CD14-positive monocyte (primary cell): ENCODE measurements around the gene PSRC1. TPM values are rescaled to one million over a fixed set of nuclear protein-coding genes. Genes with fewer than 3 reads are reported as not detected.

Experiments
- DNase-seq, 3 donors: peaks; one replicate each; pipeline ENCODE4 v3.0.0-alpha.2; 2011 to 2022
- H2AFZ ChIP-seq: 2 replicates; pipeline ENCODE4 v1.6.0; 2012; ENCODE audit warnings: mild to moderate bottlenecking, low read depth, low read length, inconsistent platforms; ENCODE audit not compliant: insufficient read depth, poor library complexity, severe bottlenecking
- H3K27ac ChIP-seq, 2 donors: 1 replicate in 1 of 2; 2 replicates in 1 of 2; pipeline ENCODE4 v1.5.1; 2012 to 2013; ENCODE audit warnings: low read length in 2 of 2, control low read depth in 1 of 2, inconsistent platforms in 1 of 2, low read depth in 1 of 2, mild to moderate bottlenecking in 1 of 2
- H3K27me3 ChIP-seq, 2 donors: one replicate each; pipeline versions ENCODE4 v1.6.0 to v1.6.1; 2011 to 2013; ENCODE audit warnings: low read length in 2 of 2; ENCODE audit not compliant: control insufficient read depth in 2 of 2, insufficient read depth in 2 of 2
- H3K36me3 ChIP-seq, 2 donors: replicated peaks in 1 of 2; 1 replicate in 1 of 2; 2 replicates in 1 of 2; pipeline versions ENCODE4 v1.5.1 to v1.6.1; 2012 to 2013; ENCODE audit warnings: low read length in 2 of 2, control low read depth in 1 of 2, inconsistent platforms in 1 of 2, mild to moderate bottlenecking in 1 of 2; ENCODE audit not compliant: insufficient read depth in 2 of 2, control insufficient read depth in 1 of 2
- H3K4me1 ChIP-seq, 2 donors: 1 replicate in 1 of 2; 2 replicates in 1 of 2; pipeline versions ENCODE4 v1.5.1 to v1.6.1; 2012 to 2013; ENCODE audit warnings: low read length in 2 of 2, control low read depth in 1 of 2, inconsistent platforms in 1 of 2, mild to moderate bottlenecking in 1 of 2, moderate library complexity in 1 of 2; ENCODE audit not compliant: insufficient read depth in 2 of 2, control insufficient read depth in 1 of 2
- H3K4me2 ChIP-seq: replicated peaks from 2 replicates; pipeline ENCODE3; 2012; ENCODE audit warnings: low read length, moderate library complexity, mild to moderate bottlenecking; ENCODE audit not compliant: poor library complexity, severe bottlenecking; ENCODE audit errors: extremely low read depth
- H3K4me3 ChIP-seq, 3 experiments: fragments of 200-600 bp in 1 of 3; sonication (generic) in 1 of 3; replicated peaks in 1 of 3; 1 replicate in 2 of 3; 2 replicates in 1 of 3; pipeline ENCODE4 v1.5.1; 2011 to 2013; ENCODE audit warnings: low read length in 3 of 3, mild to moderate bottlenecking in 3 of 3, control low read depth in 2 of 3, low read depth in 2 of 3, inconsistent platforms in 1 of 3, moderate library complexity in 1 of 3
- H3K79me2 ChIP-seq: 2 replicates; pipeline ENCODE4 v1.6.0; 2012; ENCODE audit warnings: mild to moderate bottlenecking, control low read depth, inconsistent platforms, low read length, moderate library complexity; ENCODE audit not compliant: insufficient read depth
- H3K9ac ChIP-seq: 2 replicates; pipeline ENCODE4 v1.6.0; 2017; ENCODE audit warnings: low read length, mild to moderate bottlenecking; ENCODE audit not compliant: insufficient read depth, poor library complexity, severe bottlenecking
- H3K9me3 ChIP-seq, 2 donors: replicated peaks in 1 of 2; 1 replicate in 1 of 2; 2 replicates in 1 of 2; pipeline versions ENCODE4 v1.5.1 to v1.6.1; 2012 to 2013; ENCODE audit warnings: low read length in 2 of 2, control low read depth in 1 of 2; ENCODE audit not compliant: control insufficient read depth in 1 of 2, insufficient read depth in 1 of 2
- H4K20me1 ChIP-seq: 2 replicates; pipeline ENCODE4 v1.6.0; 2012; ENCODE audit warnings: mild to moderate bottlenecking, low read length, control low read depth, moderate library complexity; ENCODE audit not compliant: insufficient read depth
- H3K27ac Mint-ChIP-seq, 7 donors: one replicate each; pipeline ENCODE4 v1.8.0; 2020; ENCODE audit warnings: mild to moderate bottlenecking in 7 of 7, mixed read lengths in 7 of 7, moderate library complexity in 6 of 7, inconsistent platforms in 2 of 7
- H3K27me3 Mint-ChIP-seq, 3 donors: one replicate each; pipeline ENCODE4 v1.8.0; 2021 to 2022; ENCODE audit warnings: low read depth in 3 of 3, mild to moderate bottlenecking in 3 of 3, mixed read lengths in 3 of 3, moderate library complexity in 3 of 3, inconsistent platforms in 1 of 3
- H3K36me3 Mint-ChIP-seq, 2 donors: one replicate each; pipeline ENCODE4 v1.8.0; 2020; ENCODE audit warnings: mixed read lengths in 2 of 2, inconsistent platforms in 1 of 2, mild to moderate bottlenecking in 1 of 2
- H3K4me1 Mint-ChIP-seq: one replicate; pipeline ENCODE4 v1.8.0; 2020; ENCODE audit warnings: mild to moderate bottlenecking, mixed read lengths
- H3K4me3 Mint-ChIP-seq, 2 donors: one replicate each; pipeline ENCODE4 v1.8.0; 2020; ENCODE audit warnings: mild to moderate bottlenecking in 2 of 2, mixed read lengths in 2 of 2, moderate library complexity in 1 of 2
- H3K9me3 Mint-ChIP-seq, 7 donors: one replicate each; pipeline ENCODE4 v1.8.0; 2020 to 2022; ENCODE audit warnings: mixed read lengths in 7 of 7, mild to moderate bottlenecking in 6 of 7, moderate library complexity in 6 of 7, inconsistent platforms in 2 of 7
- WGBS: methylation state at CpG from one replicate; pipeline ENCODE4 v1.1.5; 2013; ENCODE audit warnings: missing lambda C conversion rate; ENCODE audit not compliant: insufficient coverage; 5-methylcytosine and 5-hydroxymethylcytosine counted together
- intact Hi-C, 2 donors: fragments of 100-400 bp; cut with micrococcal nuclease; formaldehyde crosslinking; loops; one replicate each; pipeline versions ENCODE4 v1.15.0 to v1.15.1; 2023
- polyA plus RNA-seq, 3 donors: library from polyadenylated mRNA; depleted of rRNA in 1 of 3; unstranded in 2 of 3; stranded (reverse) in 1 of 3; fragments of 300-500 nt in 2 of 3; fragments of >200 nt in 1 of 3; fragmentation: Illumina TruSeq in 2 of 3; gene quantifications; 1 replicate in 2 of 3; 2 replicates in 1 of 3; pipeline ENCODE4 v1.2.3, GENCODE V29; 2012 to 2021
- TF ChIP-seq, protein P1 (sequence below): fragments of 200-600 bp; IDR thresholded peaks from one replicate; pipeline ENCODE4 v1.8.0; 2022; ENCODE audit warnings: antibody characterized with exemption, mild to moderate bottlenecking

The PSRC1 gene
- polyA plus RNA-seq, 3 donors, result 5.8 to 25.5 (median 7.1) TPM

- H3K4me2 ChIP-seq, result no peak overlapping the region
- Mint-ChIP-seq H3K27me3 (peaks cover 30 to 40% (median 40%) of the 10 kb centered on the region in 3 donors), H3K27ac (no peak overlapping the region), H3K4me1 (peaks cover 10% of the 10 kb centered on the region), H3K9me3 (peaks cover 0 to 4% (median 0%) of the 10 kb centered on the region in 7 donors), H3K36me3 (peaks cover 26 to 29% of the 10 kb centered on the region in 2 donors), H3K4me3 (peak overlapping the region in 1 of 2 donors; percentile 43)
- H3K9ac ChIP-seq, result no peak overlapping the region
- H3K9me3 ChIP-seq, result no peaks in the 10 kb centered on the region
- peaks cover 3% of the 10 kb centered on the region for H4K20me1 ChIP-seq
- intact Hi-C loops, result no loop called here
- H3K4me3 ChIP-seq, result no peak overlapping the region
- H3K4me1 ChIP-seq, result no peaks in the 10 kb centered on the region
- no peak for DNase-seq
- H3K27me3 ChIP-seq, result peaks cover 7 to 24% of the 10 kb centered on the region in 2 donors
- TF ChIP-seq, protein P1, sequence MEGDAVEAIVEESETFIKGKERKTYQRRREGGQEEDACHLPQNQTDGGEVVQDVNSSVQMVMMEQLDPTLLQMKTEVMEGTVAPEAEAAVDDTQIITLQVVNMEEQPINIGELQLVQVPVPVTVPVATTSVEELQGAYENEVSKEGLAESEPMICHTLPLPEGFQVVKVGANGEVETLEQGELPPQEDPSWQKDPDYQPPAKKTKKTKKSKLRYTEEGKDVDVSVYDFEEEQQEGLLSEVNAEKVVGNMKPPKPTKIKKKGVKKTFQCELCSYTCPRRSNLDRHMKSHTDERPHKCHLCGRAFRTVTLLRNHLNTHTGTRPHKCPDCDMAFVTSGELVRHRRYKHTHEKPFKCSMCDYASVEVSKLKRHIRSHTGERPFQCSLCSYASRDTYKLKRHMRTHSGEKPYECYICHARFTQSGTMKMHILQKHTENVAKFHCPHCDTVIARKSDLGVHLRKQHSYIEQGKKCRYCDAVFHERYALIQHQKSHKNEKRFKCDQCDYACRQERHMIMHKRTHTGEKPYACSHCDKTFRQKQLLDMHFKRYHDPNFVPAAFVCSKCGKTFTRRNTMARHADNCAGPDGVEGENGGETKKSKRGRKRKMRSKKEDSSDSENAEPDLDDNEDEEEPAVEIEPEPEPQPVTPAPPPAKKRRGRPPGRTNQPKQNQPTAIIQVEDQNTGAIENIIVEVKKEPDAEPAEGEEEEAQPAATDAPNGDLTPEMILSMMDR, result no peak
- no peak overlapping the region for H3K27ac ChIP-seq
- H3K36me3 ChIP-seq, result peaks cover 26 to 32% of the 10 kb centered on the region in 2 donors
- H2AFZ ChIP-seq, result no peak overlapping the region
- H3K79me2 ChIP-seq, result no peaks in the 10 kb centered on the region
- WGBS, result 22% methylated on average over 3 of the region's 6 CpGs
These were observed 41.6 kb downstream of the PSRC1 start for GRCh38 chr1:109241344-109241743.

DNA sequence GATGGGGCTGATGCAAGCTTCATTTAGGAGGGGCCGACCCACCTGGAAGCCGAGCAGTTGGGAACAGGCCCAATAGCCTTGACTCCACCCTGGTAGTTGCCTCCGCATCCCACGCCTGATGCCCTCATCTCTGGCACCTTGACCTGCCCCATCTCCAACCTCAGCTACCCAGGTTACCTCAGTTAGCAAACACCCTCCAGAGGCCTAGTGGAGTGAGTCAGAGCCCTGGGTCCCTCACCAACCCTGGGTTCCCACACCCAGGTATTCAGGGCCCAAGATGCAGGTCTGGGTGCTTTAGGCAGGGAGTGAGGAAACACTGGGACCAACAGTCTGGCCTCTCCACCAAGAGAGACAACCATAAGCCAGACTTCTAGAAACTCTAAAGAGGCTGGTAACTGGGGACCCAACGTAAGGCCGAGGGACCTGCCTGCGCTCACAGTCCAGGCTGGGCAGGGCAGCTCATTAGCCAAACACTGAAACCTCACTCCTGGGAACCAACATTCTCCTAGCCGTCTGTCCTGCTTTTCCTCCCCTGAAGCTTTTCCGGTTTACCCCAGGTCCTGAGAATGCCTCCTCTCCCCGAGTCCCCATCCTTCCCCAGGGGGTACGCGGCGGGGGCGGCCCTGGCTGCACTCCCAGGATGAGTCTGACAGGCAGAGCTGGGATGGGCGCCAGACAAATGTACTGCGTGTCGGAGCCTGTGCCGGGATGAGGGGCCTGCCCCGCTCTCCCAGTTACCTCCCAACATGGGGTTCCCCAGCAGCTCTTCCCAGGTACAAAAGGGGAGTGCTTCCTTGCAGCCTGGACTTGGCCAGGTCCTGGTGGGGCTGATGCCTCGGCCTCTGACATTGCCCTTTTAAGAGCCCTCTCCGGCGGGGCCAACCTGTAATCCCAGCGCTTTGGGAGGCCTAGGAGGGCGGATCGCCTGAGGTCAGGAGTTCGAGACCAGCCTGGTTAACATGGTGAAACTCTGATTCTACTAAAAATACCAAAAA, 42.5 kb downstream of the PSRC1 start:
- Mint-ChIP-seq H3K27ac (no peak overlapping the region), H3K9me3 (peaks cover 0 to 4% (median 0%) of the 10 kb centered on the region in 7 donors), H3K36me3 (peaks cover 35 to 38% of the 10 kb centered on the region in 2 donors), H3K4me3 (peak overlapping the region in 1 of 2 donors; percentile 43), H3K27me3 (peaks cover 30 to 40% (median 36%) of the 10 kb centered on the region in 3 donors), H3K4me1 (peaks cover 10% of the 10 kb centered on the region)
- TF ChIP-seq, protein P1, result no peak
- no peak overlapping the region for H3K9ac ChIP-seq
- H2AFZ ChIP-seq, result no peak overlapping the region
- intact Hi-C loops, result no loop called here
- no peak overlapping the region for H3K4me3 ChIP-seq
- no peak overlapping the region for H3K27ac ChIP-seq
- 60% methylated on average over 24 of the region's 26 CpGs for WGBS
- H3K4me2 ChIP-seq, result no peak overlapping the region
- no peak for DNase-seq
- H3K4me1 ChIP-seq, result no peaks in the 10 kb centered on the region
- H3K36me3 ChIP-seq, result peaks cover 35 to 41% of the 10 kb centered on the region in 2 donors
- H3K79me2 ChIP-seq, result no peaks in the 10 kb centered on the region
- H4K20me1 ChIP-seq, result peaks cover 3% of the 10 kb centered on the region
- H3K27me3 ChIP-seq, result peaks cover 7 to 24% of the 10 kb centered on the region in 2 donors
- H3K9me3 ChIP-seq, result no peaks in the 10 kb centered on the region
